ENCODE measurements around the gene FAM111A. TPM values are rescaled to one million over a fixed set of nuclear protein-coding genes. Genes with fewer than 3 reads are reported as not detected.

FAM111A gene
- total and polyA plus RNA-seq, 10 of the 15 experiments (the other 5 are each of a cell fraction or from before 2014, with no cell fraction given): 26.6 to 95.0 (median 67.5) TPM

GRCh38 chr11:59180168-59180776 lies 37.6 kb downstream of the FAM111A start (continued):
- no peak for TF ChIP-seq FOXM1 (IDR thresholded peaks at IDR 0.05; ENCODE audit: low read depth, low read length)
- no peak for TF ChIP-seq NR2C1 (IDR thresholded peaks at IDR 0.05)
- no peak for TF ChIP-seq HDGF (IDR thresholded peaks at IDR 0.05)
- no peak for TF ChIP-seq BACH1 (IDR thresholded peaks at IDR 0.05; ENCODE audit: borderline replicate concordance)
- no peak for TF ChIP-seq NFIC (IDR thresholded peaks at IDR 0.05; ENCODE audit: low read depth, low read length)
- TF ChIP-seq ZBTB11 (CRISPR knock-in tag; IDR thresholded peaks at IDR 0.05): no peak
- TF ChIP-seq MXI1 (IDR thresholded peaks at IDR 0.05; ENCODE audit: low read depth, low read length): no peak
- TF ChIP-seq KLF5 (IDR thresholded peaks at IDR 0.05; ENCODE audit: partially characterized antibody): no peak
- no peak for TF ChIP-seq CREM (IDR thresholded peaks at IDR 0.05; ENCODE audit: low read depth)
- TF ChIP-seq BHLHE40 (IDR thresholded peaks at IDR 0.05; ENCODE audit: borderline replicate concordance in 1 of 2, low read depth in 2 of 2, low read length in 1 of 2): no peak
- TF ChIP-seq POLR2AphosphoS2 (IDR thresholded peaks at IDR 0.05; ENCODE audit: low read depth, low read length): no peak
- no peak for TF ChIP-seq RELB (IDR thresholded peaks at IDR 0.05; ENCODE audit: low read depth)
- no peak for TF ChIP-seq BRCA1 (IDR thresholded peaks at IDR 0.05; ENCODE audit: low read depth, low read length)

Data from GM12878 (cell line).